Subcutaneous adipose tissue (tissue), 4 donors: ENCODE results near the gene CMTM8. TPM values are rescaled to one million over a fixed set of nuclear protein-coding genes. Genes with fewer than 3 reads are reported as not detected.

Experiments used
- CTCF ChIP-seq: fragments of 450-650 bp; IDR thresholded peaks from one replicate; pipeline ENCODE4 v1.5.1; 2016; ENCODE audit warnings: low read depth, mild to moderate bottlenecking, control low read depth, antibody characterized with exemption, moderate library complexity
- total RNA-seq, 4 donors: library from RNA; depleted of rRNA; stranded (reverse); fragments of >200 nt; gene quantifications; one replicate each; pipeline ENCODE4 v1.1.0, GENCODE V29; 2016

Gene CMTM8
- total RNA-seq, 4 donors from 2014 or later, result 1.9 to 10.5 (median 4.8) TPM

GRCh38 chr3:32373276-32373675, 134.8 kb downstream of the CMTM8 start:
- TF ChIP-seq CTCF, result no peak

DNA sequence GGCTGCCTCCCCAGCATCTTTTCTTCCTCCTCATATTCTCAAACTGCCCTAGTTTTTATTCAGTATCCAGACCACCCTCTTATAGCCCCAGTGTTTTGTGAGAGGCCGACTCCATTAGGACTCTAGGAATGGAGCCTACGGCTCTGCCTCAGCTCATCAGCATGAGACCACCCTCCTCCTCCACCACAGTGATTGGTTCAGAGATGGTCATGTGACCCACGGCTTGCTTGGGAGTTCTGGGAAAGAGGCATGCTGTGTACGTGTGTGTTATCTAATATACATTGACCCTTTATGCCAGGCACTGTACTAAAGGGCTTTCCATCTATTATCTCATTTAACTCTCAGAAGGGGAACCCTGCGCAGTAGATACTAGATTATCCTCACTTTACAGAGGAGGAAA, 135.4 kb downstream of the CMTM8 start:
- TF ChIP-seq CTCF, result no peak

- no peak for TF ChIP-seq CTCF
Measured at GRCh38 chr3:32374788-32375595, 136.5 kb downstream of the CMTM8 start.

DNA sequence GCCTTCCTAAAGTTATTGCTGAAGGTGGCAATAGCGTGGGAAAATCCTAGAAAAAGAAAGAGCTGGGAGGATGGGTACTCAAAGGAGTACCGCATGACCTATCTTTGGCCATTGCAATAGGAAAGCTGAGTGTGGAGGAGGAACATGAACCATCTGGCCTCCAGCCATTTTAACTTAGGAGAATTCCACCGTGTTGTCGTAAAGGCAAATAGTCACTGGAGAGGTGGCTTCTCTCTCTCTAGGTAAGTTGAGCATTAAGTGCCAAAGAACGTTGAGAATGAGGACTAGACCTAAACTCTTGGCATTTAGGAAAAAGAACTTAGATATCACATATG, 137.1 kb downstream of the CMTM8 start:
- no peak for TF ChIP-seq CTCF

- no peak for TF ChIP-seq CTCF
Measured at GRCh38 chr3:32376115-32376514, 137.6 kb downstream of the CMTM8 start.

- no peak for TF ChIP-seq CTCF
Measured at GRCh38 chr3:32379831-32380500, 141.5 kb downstream of the CMTM8 start.

GRCh38 chr3:32381922-32382321, 143.4 kb downstream of the CMTM8 start:
- TF ChIP-seq CTCF, result no peak
